Mesenchymal stem cell (in vitro differentiated cells and primary cell): Measurements from ENCODE around the gene HK3.

Source experiments
- DNase-seq: peaks from one replicate; pipeline ENCODE4 v3.0.0-alpha.2; 2013
- H2AFZ ChIP-seq: one replicate; pipeline ENCODE4 v1.6.1; 2013; ENCODE audit warnings: low read depth, mild to moderate bottlenecking, control low read depth, inconsistent platforms, low read length, moderate library complexity
- H2AK5ac ChIP-seq: 2 replicates; pipeline ENCODE4 v1.6.1; 2013; ENCODE audit warnings: low read length, moderate library complexity, mild to moderate bottlenecking, inconsistent platforms; ENCODE audit not compliant: severe bottlenecking
- H2BK120ac ChIP-seq: one replicate; pipeline ENCODE4 v1.6.1; 2013; ENCODE audit warnings: low read depth, mild to moderate bottlenecking, inconsistent platforms, low read length, moderate library complexity
- H2BK12ac ChIP-seq, 2 experiments: one replicate each; pipeline ENCODE4 v1.6.1; 2013; ENCODE audit warnings: inconsistent platforms in 2 of 2, low read length in 2 of 2, mild to moderate bottlenecking in 2 of 2, moderate library complexity in 2 of 2, control low read depth in 1 of 2
- H2BK15ac ChIP-seq: one replicate; pipeline ENCODE4 v1.6.1; 2013; ENCODE audit warnings: mild to moderate bottlenecking, low read depth, inconsistent platforms; ENCODE audit not compliant: poor library complexity, severe bottlenecking
- H2BK5ac ChIP-seq: 2 replicates; pipeline ENCODE4 v1.6.1; 2013; ENCODE audit warnings: low read depth, mild to moderate bottlenecking, low read length, control low read depth, inconsistent platforms; ENCODE audit not compliant: poor library complexity, severe bottlenecking
- H3K14ac ChIP-seq, 2 experiments: one replicate each; pipeline ENCODE4 v1.6.1; 2013; ENCODE audit warnings: inconsistent platforms in 2 of 2, low read length in 2 of 2, control low read depth in 1 of 2, mild to moderate bottlenecking in 1 of 2, moderate library complexity in 1 of 2
- H3K18ac ChIP-seq, 2 experiments: one replicate each; pipeline ENCODE4 v1.6.1; 2013; ENCODE audit warnings: inconsistent platforms in 2 of 2, low read length in 2 of 2, control low read depth in 1 of 2, low read depth in 1 of 2, mild to moderate bottlenecking in 1 of 2
- H3K23ac ChIP-seq, 2 experiments: one replicate each; pipeline ENCODE4 v1.6.1; 2013; ENCODE audit warnings: inconsistent platforms in 2 of 2, low read length in 2 of 2, mild to moderate bottlenecking in 2 of 2, moderate library complexity in 2 of 2, control low read depth in 1 of 2
- H3K27ac ChIP-seq: 2 replicates; pipeline ENCODE4 v1.5.1; 2013; ENCODE audit warnings: mild to moderate bottlenecking, moderate library complexity, low read length, control low read depth, inconsistent platforms; ENCODE audit not compliant: poor library complexity, severe bottlenecking
- H3K27me3 ChIP-seq, 2 experiments: 2 replicates each; pipeline versions ENCODE4 v1.6.1 to v1.7.0; 2013; ENCODE audit warnings: low read length in 2 of 2, mild to moderate bottlenecking in 2 of 2, moderate library complexity in 2 of 2, control low read depth in 1 of 2, inconsistent platforms in 1 of 2; ENCODE audit not compliant: control insufficient read depth in 1 of 2, insufficient read depth in 1 of 2
- H3K36me3 ChIP-seq, 2 experiments: 2 replicates each; pipeline versions ENCODE4 v1.6.1 to v1.7.0; 2013; ENCODE audit warnings: low read length in 2 of 2, control low read depth in 1 of 2, inconsistent platforms in 1 of 2, low read depth in 1 of 2, mild to moderate bottlenecking in 1 of 2; ENCODE audit not compliant: insufficient read depth in 2 of 2, control insufficient read depth in 1 of 2
- H3K4ac ChIP-seq, 2 experiments: one replicate each; pipeline ENCODE4 v1.6.1; 2013; ENCODE audit warnings: inconsistent platforms in 2 of 2, low read length in 2 of 2, mild to moderate bottlenecking in 2 of 2, moderate library complexity in 2 of 2, control low read depth in 1 of 2, low read depth in 1 of 2
- H3K4me1 ChIP-seq: 2 replicates; pipeline ENCODE4 v1.6.1; 2013; ENCODE audit warnings: low read depth, low read length, control low read depth; ENCODE audit not compliant: control insufficient read depth, insufficient read depth
- H3K4me2 ChIP-seq: 2 replicates; pipeline ENCODE4 v1.6.1; 2013; ENCODE audit warnings: low read length, mild to moderate bottlenecking, inconsistent platforms; ENCODE audit not compliant: poor library complexity, severe bottlenecking
- H3K4me3 ChIP-seq, 2 experiments: 2 replicates each; pipeline versions ENCODE4 v1.5.1 to v1.7.0; 2013; ENCODE audit warnings: low read length in 2 of 2, mild to moderate bottlenecking in 2 of 2, control low read depth in 1 of 2, low read depth in 1 of 2; ENCODE audit not compliant: insufficient read depth in 1 of 2
- H3K79me1 ChIP-seq: replicated peaks from 2 replicates; pipeline ENCODE4 v1.6.1; 2013; ENCODE audit warnings: mild to moderate bottlenecking, control low read depth, low read length, inconsistent platforms; ENCODE audit not compliant: poor library complexity, severe bottlenecking
- H3K9ac ChIP-seq: 2 replicates; pipeline ENCODE4 v1.7.0; 2013; ENCODE audit warnings: mild to moderate bottlenecking, low read length, moderate library complexity
- H3K9me3 ChIP-seq: 2 replicates; pipeline ENCODE4 v1.7.0; 2013; ENCODE audit warnings: mild to moderate bottlenecking, low read length; ENCODE audit not compliant: control insufficient read depth
- H4K8ac ChIP-seq: one replicate; pipeline ENCODE4 v1.6.1; 2013; ENCODE audit warnings: inconsistent platforms, mild to moderate bottlenecking, low read length, moderate library complexity
- H4K91ac ChIP-seq: one replicate; pipeline ENCODE4 v1.6.1; 2013; ENCODE audit warnings: mild to moderate bottlenecking, low read length, inconsistent platforms
- WGBS: methylation state at CpG from one replicate; pipeline ENCODE4 v1.1.7; 2013; ENCODE audit warnings: mixed read lengths; 5-methylcytosine and 5-hydroxymethylcytosine counted together

HK3 gene

GRCh38 chr5:176921714-176922113 lies 22.6 kb upstream of the HK3 start:
- Histone ChIP-seq H2AFZ (no peak overlapping the region), H3K9ac (no peak overlapping the region), H3K4me2 (no peak overlapping the region), H3K36me3 (peaks cover 6 to 41% of the 10 kb centered on the region in 2 experiments), H4K91ac (no peak overlapping the region), H3K23ac (no peak overlapping the region), H2BK15ac (no peak overlapping the region), H2BK12ac (no peak overlapping the region), H3K4me1 (no peaks in the 10 kb centered on the region), H3K79me1 (peaks cover 16% of the 10 kb centered on the region), H3K27ac (no peak overlapping the region), H3K14ac (no peak overlapping the region), H4K8ac (no peak overlapping the region), H2BK120ac (no peak overlapping the region), H3K18ac (no peak overlapping the region), H2BK5ac (no peak overlapping the region), H3K27me3 (no peaks in the 10 kb centered on the region), H3K4me3 (no peak overlapping the region), H2AK5ac (no peak overlapping the region), H3K4ac (no peak overlapping the region), H3K9me3 (no peaks in the 10 kb centered on the region)
- DNase-seq = no peak
- WGBS = 88% methylated on average over 3 of the region's 3 CpGs

- no peak overlapping the region for H3K18ac ChIP-seq
- no peak overlapping the region for H3K4me3 ChIP-seq
Observed at GRCh38 chr5:176918613-176919012, 19.5 kb upstream of the HK3 start.

GRCh38 chr5:176916337-176916736 lies 17.2 kb upstream of the HK3 start:
- no peak overlapping the region for H3K4me3 ChIP-seq
- H3K79me1 ChIP-seq = peaks cover 23% of the 10 kb centered on the region
- no peak overlapping the region for H2BK12ac ChIP-seq
- no peak overlapping the region for H3K4me2 ChIP-seq
- no peak overlapping the region for H2BK120ac ChIP-seq
- no peak overlapping the region for H4K8ac ChIP-seq
- no peaks in the 10 kb centered on the region for H3K4me1 ChIP-seq
- no peak overlapping the region for H3K9ac ChIP-seq
- H3K4ac ChIP-seq = no peak overlapping the region
- no peaks in the 10 kb centered on the region for H3K27me3 ChIP-seq
- H3K23ac ChIP-seq = no peak overlapping the region
- H2AK5ac ChIP-seq = no peak overlapping the region
- DNase-seq = no peak
- no peak overlapping the region for H3K14ac ChIP-seq
- peaks cover 4 to 46% of the 10 kb centered on the region in 2 experiments for H3K36me3 ChIP-seq
- H3K27ac ChIP-seq = no peak overlapping the region
- H3K18ac ChIP-seq = no peak overlapping the region
- no peak overlapping the region for H2BK15ac ChIP-seq
- H2AFZ ChIP-seq = no peak overlapping the region
- no peak overlapping the region for H2BK5ac ChIP-seq
- H3K9me3 ChIP-seq = no peaks in the 10 kb centered on the region
- H4K91ac ChIP-seq = no peak overlapping the region

More at GRCh38 chr5:176918613-176919012, 19.5 kb upstream of the HK3 start:
- Histone ChIP-seq H3K4me1 (no peaks in the 10 kb centered on the region), H3K79me1 (peaks cover 20% of the 10 kb centered on the region), H2BK15ac (no peak overlapping the region), H2BK5ac (no peak overlapping the region), H3K4ac (no peak overlapping the region), H4K91ac (no peak overlapping the region), H2BK120ac (no peak overlapping the region), H2BK12ac (no peak overlapping the region), H3K4me2 (no peak overlapping the region), H3K36me3 (peaks cover 6 to 49% of the 10 kb centered on the region in 2 experiments), H3K14ac (no peak overlapping the region), H2AK5ac (no peak overlapping the region), H4K8ac (no peak overlapping the region), H3K9ac (no peak overlapping the region), H3K27ac (no peak overlapping the region), H3K9me3 (no peaks in the 10 kb centered on the region), H3K27me3 (no peaks in the 10 kb centered on the region), H2AFZ (no peak overlapping the region), H3K23ac (no peak overlapping the region)
- DNase-seq = no peak
- 97% methylated on average over 6 of the region's 6 CpGs for WGBS

GRCh38 chr5:176915906-176916305 lies 16.8 kb upstream of the HK3 start:
- Histone ChIP-seq H4K8ac (no peak overlapping the region), H2AFZ (no peak overlapping the region), H3K27me3 (no peaks in the 10 kb centered on the region), H3K79me1 (peaks cover 23% of the 10 kb centered on the region), H3K23ac (no peak overlapping the region), H3K14ac (no peak overlapping the region), H3K4me1 (no peaks in the 10 kb centered on the region), H3K36me3 (peaks cover 4 to 49% of the 10 kb centered on the region in 2 experiments), H2BK120ac (no peak overlapping the region), H2BK5ac (no peak overlapping the region), H3K27ac (no peak overlapping the region), H3K9me3 (no peaks in the 10 kb centered on the region), H2BK15ac (no peak overlapping the region), H2BK12ac (no peak overlapping the region), H3K4me3 (no peak overlapping the region), H3K4ac (no peak overlapping the region), H4K91ac (no peak overlapping the region), H3K18ac (no peak overlapping the region), H3K4me2 (no peak overlapping the region), H3K9ac (no peak overlapping the region), H2AK5ac (no peak overlapping the region)
- 100% methylated on average over 1 of the region's 2 CpGs for WGBS
- DNase-seq = no peak
